22Rv1 (cell line): ENCODE data around the gene SOHLH2.

Experiments used
- ZFX ChIP-seq: fragments of 450-650 bp; IDR thresholded peaks from 2 replicates; pipeline ENCODE4 v1.6.1; 2017; ENCODE audit warnings: antibody characterized with exemption, borderline replicate concordance
- TF ChIP-seq, protein P1 (sequence below): fragments of 450-650 bp; IDR thresholded peaks from 2 replicates; pipeline ENCODE4 v1.5.1; 2017; ENCODE audit warnings: mild to moderate bottlenecking

DNA sequence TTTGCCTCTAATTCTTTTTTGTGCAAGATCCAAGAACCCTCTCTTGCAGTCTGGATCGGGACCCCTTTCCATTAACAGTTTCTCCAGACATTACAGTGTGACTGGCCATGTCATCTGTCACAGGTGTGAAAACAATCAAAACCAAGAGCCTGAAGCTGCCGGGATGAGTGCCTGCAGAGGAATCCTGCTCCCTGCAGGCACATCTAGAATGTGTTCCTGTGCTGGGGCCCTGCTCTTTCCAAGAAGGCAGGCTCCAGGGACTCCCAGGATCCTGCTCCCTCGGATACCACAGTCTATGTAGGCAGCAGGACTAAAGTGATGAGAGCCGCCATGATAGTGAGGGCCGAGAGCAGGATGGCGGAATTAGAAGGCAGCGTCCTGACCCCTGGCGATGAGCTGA is 44.5 kb upstream of the SOHLH2 start:
- TF ChIP-seq, protein P1, sequence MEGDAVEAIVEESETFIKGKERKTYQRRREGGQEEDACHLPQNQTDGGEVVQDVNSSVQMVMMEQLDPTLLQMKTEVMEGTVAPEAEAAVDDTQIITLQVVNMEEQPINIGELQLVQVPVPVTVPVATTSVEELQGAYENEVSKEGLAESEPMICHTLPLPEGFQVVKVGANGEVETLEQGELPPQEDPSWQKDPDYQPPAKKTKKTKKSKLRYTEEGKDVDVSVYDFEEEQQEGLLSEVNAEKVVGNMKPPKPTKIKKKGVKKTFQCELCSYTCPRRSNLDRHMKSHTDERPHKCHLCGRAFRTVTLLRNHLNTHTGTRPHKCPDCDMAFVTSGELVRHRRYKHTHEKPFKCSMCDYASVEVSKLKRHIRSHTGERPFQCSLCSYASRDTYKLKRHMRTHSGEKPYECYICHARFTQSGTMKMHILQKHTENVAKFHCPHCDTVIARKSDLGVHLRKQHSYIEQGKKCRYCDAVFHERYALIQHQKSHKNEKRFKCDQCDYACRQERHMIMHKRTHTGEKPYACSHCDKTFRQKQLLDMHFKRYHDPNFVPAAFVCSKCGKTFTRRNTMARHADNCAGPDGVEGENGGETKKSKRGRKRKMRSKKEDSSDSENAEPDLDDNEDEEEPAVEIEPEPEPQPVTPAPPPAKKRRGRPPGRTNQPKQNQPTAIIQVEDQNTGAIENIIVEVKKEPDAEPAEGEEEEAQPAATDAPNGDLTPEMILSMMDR, result no peak
- no peak for TF ChIP-seq ZFX
